GM19238 (cell line): ENCODE results near the gene SLC16A14.
A peak's percentile ranks its signal among the peaks of the same experiment; 100 is the strongest.
"Not testable (repeated sequence)": the region's sequence is repeated elsewhere in the genome, so short reads cannot be mapped to it uniquely, and the experiment has no call there.

Experiments
- DNase-seq: peaks from one replicate; pipeline ENCODE4 v3.0.0; 2011; ENCODE audit warnings: low spot score; ENCODE audit not compliant: insufficient read length

SLC16A14 gene

GRCh38 chr2:230068651-230069055 lies at the start of gene SLC16A14:
SLC16A14 (minus strand) TSS chr2:230068924; CDS start chr2:230059352, 9,572 bp downstream.
- DNase-seq = peak; percentile 8

GRCh38 chr2:230106771-230107170 lies 38.0 kb upstream of the SLC16A14 start:
- DNase-seq = no peak

GRCh38 chr2:230101967-230102366 lies 33.2 kb upstream of the SLC16A14 start:
- DNase-seq = not testable (repeated sequence)

- no peak for DNase-seq
These were observed 29.1 kb upstream of the SLC16A14 start for GRCh38 chr2:230097841-230098240.

- no peak for DNase-seq
These were observed 28.7 kb upstream of the SLC16A14 start for GRCh38 chr2:230097424-230097823.

GRCh38 chr2:230090967-230091366 lies 22.2 kb upstream of the SLC16A14 start:
- DNase-seq = no peak

GRCh38 chr2:230085201-230085600 lies 16.5 kb upstream of the SLC16A14 start:
- DNase-seq = no peak

- no peak for DNase-seq
These were observed 9.3 kb upstream of the SLC16A14 start for GRCh38 chr2:230077851-230078547.

- no peak for DNase-seq
These were observed 8.1 kb upstream of the SLC16A14 start for GRCh38 chr2:230076819-230077218.

GRCh38 chr2:230075988-230076631 lies 7.4 kb upstream of the SLC16A14 start:
- no peak for DNase-seq

GRCh38 chr2:230071421-230071820 lies 2.7 kb upstream of the SLC16A14 start:
- no peak for DNase-seq

- DNase-seq = no peak
These were observed 678 bp upstream of the SLC16A14 start for GRCh38 chr2:230069402-230069801.

GRCh38 chr2:230068016-230068650 lies 591 bp downstream of the SLC16A14 start:
- peak; percentile 30 for DNase-seq

- DNase-seq = no peak
These were observed 7.9 kb downstream of the SLC16A14 start for GRCh38 chr2:230060672-230061293.

- no peak for DNase-seq
These were observed 14.8 kb downstream of the SLC16A14 start for GRCh38 chr2:230053753-230054478.

- no peak for DNase-seq
These were observed 16.4 kb downstream of the SLC16A14 start for GRCh38 chr2:230052299-230052698.

GRCh38 chr2:230050136-230050535 lies 18.6 kb downstream of the SLC16A14 start:
- no peak for DNase-seq

- DNase-seq = no peak
These were observed 20.6 kb downstream of the SLC16A14 start for GRCh38 chr2:230048010-230048671.

- DNase-seq = no peak
These were observed 22.2 kb downstream of the SLC16A14 start for GRCh38 chr2:230046491-230046890.

GRCh38 chr2:230043461-230043860 lies 25.3 kb downstream of the SLC16A14 start:
- DNase-seq = no peak

GRCh38 chr2:230043025-230043424 lies 25.7 kb downstream of the SLC16A14 start:
- no peak for DNase-seq
